Endothelial cell of umbilical vein (primary cell): ENCODE data around the gene GSPT2. TPM values are rescaled to one million over a fixed set of nuclear protein-coding genes. Genes with fewer than 3 reads are reported as not detected.

Experiments
- BruUV-seq: library from RNA; stranded (reverse); fragments of 400-500 nt; replicated peaks from 2 replicates; lab custom pipeline; 2021; lab: Mats Ljungman, UMichigan
- CTCF ChIA-PET: fragments of 300-600, 350-600 bp; sonication (Branson Sonifier 250); formaldehyde crosslinking; loops from one replicate; lab custom pipeline; 2021; ENCODE audit warnings: antibody characterized with exemption, inconsistent platforms; lab: Charles Lee
- POLR2A ChIA-PET: fragments of 300-600, 350-600 bp; sonication (Branson Sonifier 250); formaldehyde crosslinking; loops from one replicate; lab custom pipeline; 2021; ENCODE audit warnings: antibody characterized with exemption, inconsistent platforms; lab: Charles Lee
- DNase-seq: peaks from one replicate; pipeline ENCODE4 v3.0.0-alpha.2; 2011; ENCODE audit warnings: low read depth, low spot score
- FAIRE-seq: peaks from 2 replicates; lab custom pipeline; 2011; peaks lifted over from hg19 to GRCh38; lab: Jason Lieb, UNC
- H2AFZ ChIP-seq: 2 replicates; pipeline ENCODE4 v1.6.0; 2012; ENCODE audit warnings: low read depth, low read length, control low read depth, inconsistent platforms
- H3K27ac ChIP-seq: 2 replicates; pipeline ENCODE4 v1.5.1; 2011; ENCODE audit warnings: low read depth, mild to moderate bottlenecking, control low read depth, low read length, moderate library complexity; ENCODE audit not compliant: insufficient read depth
- H3K27me3 ChIP-seq, 2 experiments: 2 replicates each; pipeline versions ENCODE4 v1.6.0 to v1.6.1; 2011; ENCODE audit warnings: low read length in 2 of 2, mixed read lengths in 1 of 2; ENCODE audit not compliant: control insufficient read depth in 2 of 2, insufficient read depth in 2 of 2
- H3K36me3 ChIP-seq, 2 experiments: 2 replicates in 1 of 2; 3 replicates in 1 of 2; pipeline ENCODE4 v1.5.1; 2011; ENCODE audit warnings: low read length in 2 of 2, mild to moderate bottlenecking in 1 of 2, moderate library complexity in 1 of 2; ENCODE audit not compliant: control insufficient read depth in 2 of 2, insufficient read depth in 2 of 2; ENCODE audit errors: extremely low read depth in 1 of 2
- H3K4me1 ChIP-seq: 3 replicates; pipeline ENCODE4 v1.5.1; 2011; ENCODE audit warnings: mild to moderate bottlenecking, low read length; ENCODE audit not compliant: control insufficient read depth, insufficient read depth; ENCODE audit errors: extremely low read depth
- H3K4me2 ChIP-seq: 2 replicates; pipeline ENCODE4 v1.6.1; 2011; ENCODE audit warnings: low read length, control low read depth, mixed read lengths; ENCODE audit not compliant: insufficient read depth
- H3K4me3 ChIP-seq, 3 experiments: fragments of 200-600 bp in 1 of 3; sonication (generic), shearing (Covaris generic) in 1 of 3; replicated peaks in 1 of 3; 2 replicates each; pipeline ENCODE4 v1.5.1; 2011 to 2016; ENCODE audit warnings: control low read depth in 3 of 3, low read length in 3 of 3, mild to moderate bottlenecking in 2 of 3, inconsistent platforms in 1 of 3, low read depth in 1 of 3, moderate library complexity in 1 of 3; ENCODE audit not compliant: insufficient read depth in 1 of 3
- H3K79me2 ChIP-seq: 2 replicates; pipeline ENCODE4 v1.6.0; 2012; ENCODE audit warnings: low read length, inconsistent platforms; ENCODE audit not compliant: control insufficient read depth, insufficient read depth
- H3K9ac ChIP-seq: replicated peaks from 2 replicates; pipeline ENCODE3; 2011; ENCODE audit warnings: low read length, control low read depth; ENCODE audit not compliant: insufficient read depth; ENCODE audit errors: extremely low read depth
- H3K9me1 ChIP-seq: replicated peaks from 3 replicates; pipeline ENCODE4 v1.6.0; 2011; ENCODE audit warnings: mild to moderate bottlenecking, low read length; ENCODE audit not compliant: control insufficient read depth, insufficient read depth; ENCODE audit errors: extremely low read depth
- H3K9me3 ChIP-seq: replicated peaks from 2 replicates; pipeline ENCODE4 v1.5.1; 2012; ENCODE audit warnings: low read length, inconsistent platforms; ENCODE audit not compliant: control insufficient read depth, insufficient read depth
- H4K20me1 ChIP-seq: replicated peaks from 2 replicates; pipeline ENCODE3; 2011; ENCODE audit warnings: mild to moderate bottlenecking, low read length; ENCODE audit not compliant: control insufficient read depth, insufficient read depth; ENCODE audit errors: extremely low read depth
- EZH2 ChIP-seq: IDR thresholded peaks from 2 replicates; pipeline ENCODE4 v1.6.1; 2012; ENCODE audit warnings: borderline replicate concordance, low read depth, mild to moderate bottlenecking, moderate library complexity, low read length, inconsistent platforms; ENCODE audit not compliant: severe bottlenecking
- FOS ChIP-seq: IDR thresholded peaks from 2 replicates; pipeline ENCODE4 v1.6.1; 2011; ENCODE audit warnings: mild to moderate bottlenecking, low read length, moderate library complexity, borderline replicate concordance; ENCODE audit not compliant: insufficient read depth
- GATA2 ChIP-seq: IDR thresholded peaks from 2 replicates; pipeline ENCODE4 v1.7.0; 2011; ENCODE audit warnings: low read depth, mild to moderate bottlenecking, moderate library complexity, mixed read lengths, low read length; ENCODE audit not compliant: insufficient read length, insufficient read depth
- JUN ChIP-seq: IDR thresholded peaks from 2 replicates; pipeline ENCODE4 v1.6.1; 2011; ENCODE audit warnings: borderline replicate concordance, low read depth; ENCODE audit not compliant: insufficient read length, insufficient read depth
- MAX ChIP-seq: IDR thresholded peaks from 2 replicates; pipeline ENCODE4 v1.6.1; 2011; ENCODE audit not compliant: insufficient read depth, insufficient read length
- MYC ChIP-seq: IDR thresholded peaks from one replicate; pipeline ENCODE4 v1.6.1; 2011; ENCODE audit warnings: mild to moderate bottlenecking, low read depth, low read length
- POLR2A ChIP-seq: IDR thresholded peaks from 2 replicates; pipeline ENCODE4 v1.6.1; 2012; ENCODE audit warnings: low read depth, mild to moderate bottlenecking, control low read depth, low read length
- POLR2AphosphoS5 ChIP-seq: IDR thresholded peaks from 2 replicates; pipeline ENCODE4 v1.6.1; 2012; ENCODE audit warnings: low read depth, mild to moderate bottlenecking, control low read depth, low read length, moderate library complexity; ENCODE audit not compliant: insufficient read depth
- dilution Hi-C: fragments of 300-500 bp; cut with MboI; formaldehyde crosslinking; loops from one replicate; pipeline ENCODE4 v1.15.0; 2019; ENCODE audit warnings: low sequenced_read_pairs; ENCODE audit not compliant: extremely low pct_ligation_motif_present
- intact Hi-C: fragments of 100-400 bp; cut with micrococcal nuclease; formaldehyde crosslinking; loops from one replicate; pipeline ENCODE4 v1.10.0; 2022
- polyA plus RNA-seq, 4 experiments: library from polyadenylated mRNA; depleted of rRNA in 3 of 4; stranded (reverse) in 3 of 4; unstranded in 1 of 4; fragments of >200 nt; gene quantifications; 2 replicates each; pipeline versions ENCODE4 v1.2.1 to v1.2.3, GENCODE V29; 2011 to 2012; ENCODE audit warnings: missing spikeins in 1 of 4
- total RNA-seq: library from RNA; stranded (reverse); gene quantifications from 2 replicates; pipeline ENCODE4 v1.2.3, GENCODE V29; 2021
- TF ChIP-seq, protein P1 (sequence below), 2 donors: IDR thresholded peaks; 1 replicate in 1 of 2; 2 replicates in 1 of 2; pipeline ENCODE4 v1.5.1; 2011; ENCODE audit warnings: low read length in 2 of 2, mild to moderate bottlenecking in 2 of 2, moderate library complexity in 2 of 2, control low read depth in 1 of 2, inconsistent platforms in 1 of 2, low read depth in 1 of 2; ENCODE audit not compliant: insufficient read depth in 1 of 2; ENCODE audit errors: extremely low read depth in 1 of 2

GSPT2 gene
- total and polyA plus RNA-seq, 2 donors (not counting 3 experiments of a cell fraction or from before 2014, with no cell fraction given): 2.1 to 7.5 TPM

GRCh38 chrX:51737091-51737490 lies 6.2 kb upstream of the GSPT2 start:
- H3K9me3 ChIP-seq: no peaks in the 10 kb centered on the region
- no peaks in the 10 kb centered on the region for H3K36me3 ChIP-seq
- H3K4me3 ChIP-seq: no peak overlapping the region
- no peak for DNase-seq
- H3K79me2 ChIP-seq: no peaks in the 10 kb centered on the region
- no peaks in the 10 kb centered on the region for H3K4me1 ChIP-seq
- no peak overlapping the region for H3K27ac ChIP-seq
- TF ChIP-seq JUN: no peak
- TF ChIP-seq MYC: no peak
- no peak for TF ChIP-seq GATA2
- TF ChIP-seq, protein P1, sequence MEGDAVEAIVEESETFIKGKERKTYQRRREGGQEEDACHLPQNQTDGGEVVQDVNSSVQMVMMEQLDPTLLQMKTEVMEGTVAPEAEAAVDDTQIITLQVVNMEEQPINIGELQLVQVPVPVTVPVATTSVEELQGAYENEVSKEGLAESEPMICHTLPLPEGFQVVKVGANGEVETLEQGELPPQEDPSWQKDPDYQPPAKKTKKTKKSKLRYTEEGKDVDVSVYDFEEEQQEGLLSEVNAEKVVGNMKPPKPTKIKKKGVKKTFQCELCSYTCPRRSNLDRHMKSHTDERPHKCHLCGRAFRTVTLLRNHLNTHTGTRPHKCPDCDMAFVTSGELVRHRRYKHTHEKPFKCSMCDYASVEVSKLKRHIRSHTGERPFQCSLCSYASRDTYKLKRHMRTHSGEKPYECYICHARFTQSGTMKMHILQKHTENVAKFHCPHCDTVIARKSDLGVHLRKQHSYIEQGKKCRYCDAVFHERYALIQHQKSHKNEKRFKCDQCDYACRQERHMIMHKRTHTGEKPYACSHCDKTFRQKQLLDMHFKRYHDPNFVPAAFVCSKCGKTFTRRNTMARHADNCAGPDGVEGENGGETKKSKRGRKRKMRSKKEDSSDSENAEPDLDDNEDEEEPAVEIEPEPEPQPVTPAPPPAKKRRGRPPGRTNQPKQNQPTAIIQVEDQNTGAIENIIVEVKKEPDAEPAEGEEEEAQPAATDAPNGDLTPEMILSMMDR (IDR thresholded peaks at IDR 0.05; ENCODE audit: extremely low read depth in 1 of 2, insufficient read depth in 1 of 2, low read depth in 1 of 2, low read length in 2 of 2): no peak
- TF ChIP-seq POLR2A: no peak
- no peak for TF ChIP-seq MAX
- no peaks in the 10 kb centered on the region for H3K9me1 ChIP-seq
- CTCF ChIA-PET: no interaction called here
- FAIRE-seq: no peak
- no peaks in the 10 kb centered on the region for H4K20me1 ChIP-seq
- POLR2A ChIA-PET: no interaction called here
- H2AFZ ChIP-seq: no peak overlapping the region
- no peak overlapping the region for H3K9ac ChIP-seq
- H3K4me2 ChIP-seq: no peak overlapping the region
- no TSS peak for BruUV-seq
- intact Hi-C loops (no loop called here), dilution Hi-C loops (no loop called here)
- H3K27me3 ChIP-seq: peaks cover 1 to 3% of the 10 kb centered on the region in 2 experiments

GRCh38 chrX:51742586-51742985 lies 656 bp upstream of the GSPT2 start:
- CTCF ChIA-PET: no interaction called here
- peak overlapping the region; percentile 69 for H2AFZ ChIP-seq
- H3K9ac ChIP-seq: no peak overlapping the region
- BruUV-seq: no TSS peak
- peak overlapping the region; percentile 31 for H3K4me2 ChIP-seq
- H3K4me1 ChIP-seq: peaks cover 2% of the 10 kb centered on the region
- no peaks in the 10 kb centered on the region for H3K79me2 ChIP-seq
- intact Hi-C loops: no loop called here
- H4K20me1 ChIP-seq: no peaks in the 10 kb centered on the region
- H3K4me3 ChIP-seq: peak overlapping the region in 1 of 3 experiments; percentile 67
- dilution Hi-C loops: no loop called here
- H3K9me3 ChIP-seq: no peaks in the 10 kb centered on the region
- no peaks in the 10 kb centered on the region for H3K9me1 ChIP-seq
- POLR2A ChIA-PET: no interaction called here
- H3K27me3 ChIP-seq: peaks cover 1 to 3% of the 10 kb centered on the region in 2 experiments
- DNase-seq: no peak
- no peak for FAIRE-seq
- H3K27ac ChIP-seq: no peak overlapping the region
- TF ChIP-seq MAX (no peak), JUN (no peak), GATA2 (no peak), MYC (no peak), POLR2AphosphoS5 (no peak), POLR2A (no peak), EZH2 (no peak), FOS (no peak)
- TF ChIP-seq, protein P1 (IDR thresholded peaks at IDR 0.05; ENCODE audit: extremely low read depth in 1 of 2, insufficient read depth in 1 of 2, low read depth in 1 of 2, low read length in 2 of 2): no peak
- H3K36me3 ChIP-seq: no peaks in the 10 kb centered on the region
